A549 (cell line): ENCODE data around the gene CHEK2.

Experiments used
- JUNB ChIP-seq: fragments of >200 bp; sonication (Bioruptor Twin); formaldehyde crosslinking; IDR thresholded peaks from 2 replicates; pipeline ENCODE4 v1.6.1; 2016
- POLR2A ChIP-seq: IDR thresholded peaks from 2 replicates; pipeline ENCODE4 v1.6.1; 2012; ENCODE audit warnings: mild to moderate bottlenecking, low read length
- SMC3 ChIP-seq: fragments of >200 bp; sonication (Bioruptor Twin); formaldehyde crosslinking; IDR thresholded peaks from 3 replicates; pipeline ENCODE4 v1.6.1; 2018; ENCODE audit warnings: inconsistent platforms
- TF ChIP-seq, protein P1 (sequence below): fragments of >200 bp; sonication (Bioruptor Twin); formaldehyde crosslinking; IDR thresholded peaks from 3 replicates; pipeline ENCODE4 v1.5.1; 2016

DNA sequence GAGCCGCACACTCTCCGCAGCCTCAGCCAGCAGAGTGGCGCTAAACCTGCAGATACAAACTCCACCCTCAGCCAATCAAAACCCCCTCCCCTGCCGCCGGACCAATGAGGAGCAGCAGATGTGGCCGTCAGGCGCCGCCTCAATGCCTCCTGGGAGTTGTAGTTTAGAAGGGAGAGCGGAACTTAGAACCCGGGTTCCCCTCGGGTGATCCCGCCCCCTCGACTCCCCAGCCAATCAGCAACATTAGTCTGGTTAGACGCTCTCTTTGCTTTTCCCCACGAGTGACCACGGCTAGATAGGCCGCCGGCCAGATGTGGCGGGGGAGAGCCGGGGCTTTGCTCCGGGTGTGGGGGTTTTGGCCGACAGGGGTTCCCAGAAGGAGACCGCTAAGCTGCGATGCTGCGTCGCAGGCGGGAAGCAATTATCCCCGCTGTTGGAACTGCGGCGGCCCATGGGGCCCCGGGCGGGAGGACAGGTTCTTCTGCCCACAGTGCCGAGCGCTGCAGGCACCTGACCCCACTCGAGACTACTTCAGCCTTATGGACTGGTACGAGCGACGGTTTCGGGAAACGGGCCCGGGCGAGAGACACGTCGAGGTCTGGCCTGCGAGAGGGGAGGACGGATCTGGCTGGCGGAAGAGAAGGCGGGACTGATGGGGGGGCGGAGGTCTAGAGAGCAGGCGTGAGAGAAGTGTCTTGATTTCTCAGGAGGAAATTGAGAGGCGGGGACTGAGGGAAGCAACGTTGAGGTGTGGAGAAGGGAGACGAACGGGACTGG, at the start of gene CHEK2, which contains the start of gene HSCB:
- TF ChIP-seq POLR2A (peak; percentile 50), SMC3 (0 out of 3 replicates have a peak, but pooled peaks have one; percentile 19), JUNB (no peak)
- TF ChIP-seq, protein P1, sequence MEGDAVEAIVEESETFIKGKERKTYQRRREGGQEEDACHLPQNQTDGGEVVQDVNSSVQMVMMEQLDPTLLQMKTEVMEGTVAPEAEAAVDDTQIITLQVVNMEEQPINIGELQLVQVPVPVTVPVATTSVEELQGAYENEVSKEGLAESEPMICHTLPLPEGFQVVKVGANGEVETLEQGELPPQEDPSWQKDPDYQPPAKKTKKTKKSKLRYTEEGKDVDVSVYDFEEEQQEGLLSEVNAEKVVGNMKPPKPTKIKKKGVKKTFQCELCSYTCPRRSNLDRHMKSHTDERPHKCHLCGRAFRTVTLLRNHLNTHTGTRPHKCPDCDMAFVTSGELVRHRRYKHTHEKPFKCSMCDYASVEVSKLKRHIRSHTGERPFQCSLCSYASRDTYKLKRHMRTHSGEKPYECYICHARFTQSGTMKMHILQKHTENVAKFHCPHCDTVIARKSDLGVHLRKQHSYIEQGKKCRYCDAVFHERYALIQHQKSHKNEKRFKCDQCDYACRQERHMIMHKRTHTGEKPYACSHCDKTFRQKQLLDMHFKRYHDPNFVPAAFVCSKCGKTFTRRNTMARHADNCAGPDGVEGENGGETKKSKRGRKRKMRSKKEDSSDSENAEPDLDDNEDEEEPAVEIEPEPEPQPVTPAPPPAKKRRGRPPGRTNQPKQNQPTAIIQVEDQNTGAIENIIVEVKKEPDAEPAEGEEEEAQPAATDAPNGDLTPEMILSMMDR, result no peak
